GM12875 (cell line): ENCODE results near the gene GUCY1A2.

ENCODE experiments used
- H3K4me3 ChIP-seq: one replicate; pipeline ENCODE4 v1.5.1; 2011; ENCODE audit warnings: low read depth, low read length, control low read depth
- TF ChIP-seq, protein P1 (sequence below): IDR thresholded peaks from 2 replicates; pipeline ENCODE4 v1.5.1; 2011; ENCODE audit warnings: low read depth, mild to moderate bottlenecking, control low read depth, inconsistent platforms, low read length, moderate library complexity, borderline replicate concordance; ENCODE audit not compliant: insufficient read depth

Gene GUCY1A2

DNA sequence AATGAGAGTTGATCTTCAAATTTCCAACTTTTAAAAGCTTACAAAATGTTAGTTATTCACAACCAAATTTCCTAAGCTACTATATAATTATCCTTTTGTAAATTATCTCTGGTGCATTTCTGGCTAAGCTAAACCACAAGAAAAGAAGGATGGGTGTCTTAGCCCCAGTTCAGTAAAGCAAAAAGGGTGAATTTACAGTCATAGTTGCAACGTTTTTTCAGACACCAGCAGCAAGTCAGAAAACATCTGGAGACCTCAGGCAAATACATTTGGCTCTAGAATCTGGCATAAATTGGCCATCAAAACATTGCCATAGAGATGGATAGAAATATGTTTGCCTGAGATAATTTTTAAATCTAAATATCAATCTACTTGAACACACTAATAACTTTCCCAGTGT is 257.0 kb downstream of the GUCY1A2 start:
- TF ChIP-seq, protein P1, sequence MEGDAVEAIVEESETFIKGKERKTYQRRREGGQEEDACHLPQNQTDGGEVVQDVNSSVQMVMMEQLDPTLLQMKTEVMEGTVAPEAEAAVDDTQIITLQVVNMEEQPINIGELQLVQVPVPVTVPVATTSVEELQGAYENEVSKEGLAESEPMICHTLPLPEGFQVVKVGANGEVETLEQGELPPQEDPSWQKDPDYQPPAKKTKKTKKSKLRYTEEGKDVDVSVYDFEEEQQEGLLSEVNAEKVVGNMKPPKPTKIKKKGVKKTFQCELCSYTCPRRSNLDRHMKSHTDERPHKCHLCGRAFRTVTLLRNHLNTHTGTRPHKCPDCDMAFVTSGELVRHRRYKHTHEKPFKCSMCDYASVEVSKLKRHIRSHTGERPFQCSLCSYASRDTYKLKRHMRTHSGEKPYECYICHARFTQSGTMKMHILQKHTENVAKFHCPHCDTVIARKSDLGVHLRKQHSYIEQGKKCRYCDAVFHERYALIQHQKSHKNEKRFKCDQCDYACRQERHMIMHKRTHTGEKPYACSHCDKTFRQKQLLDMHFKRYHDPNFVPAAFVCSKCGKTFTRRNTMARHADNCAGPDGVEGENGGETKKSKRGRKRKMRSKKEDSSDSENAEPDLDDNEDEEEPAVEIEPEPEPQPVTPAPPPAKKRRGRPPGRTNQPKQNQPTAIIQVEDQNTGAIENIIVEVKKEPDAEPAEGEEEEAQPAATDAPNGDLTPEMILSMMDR = no peak
- H3K4me3 ChIP-seq = no peak overlapping the region

DNA sequence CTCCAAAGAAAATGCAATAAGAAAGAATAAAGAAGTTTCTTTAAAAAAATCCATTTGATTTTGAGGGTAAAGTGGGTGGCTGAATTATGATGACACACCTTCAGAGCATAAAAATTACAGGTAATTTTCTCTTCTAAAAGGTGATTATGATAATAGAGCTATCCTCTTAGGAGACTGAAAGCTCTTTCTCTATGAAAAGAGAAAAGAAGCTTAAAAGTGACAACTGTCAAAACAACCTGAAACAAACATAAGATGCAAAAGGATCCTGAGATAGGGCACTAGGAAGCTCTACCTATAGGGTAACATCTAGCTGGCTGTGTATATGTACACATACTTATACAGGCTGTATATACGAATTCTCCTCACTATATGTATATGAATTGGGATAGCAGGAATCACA is 270.2 kb downstream of the GUCY1A2 start:
- TF ChIP-seq, protein P1 = no peak
- H3K4me3 ChIP-seq = no peak overlapping the region

DNA sequence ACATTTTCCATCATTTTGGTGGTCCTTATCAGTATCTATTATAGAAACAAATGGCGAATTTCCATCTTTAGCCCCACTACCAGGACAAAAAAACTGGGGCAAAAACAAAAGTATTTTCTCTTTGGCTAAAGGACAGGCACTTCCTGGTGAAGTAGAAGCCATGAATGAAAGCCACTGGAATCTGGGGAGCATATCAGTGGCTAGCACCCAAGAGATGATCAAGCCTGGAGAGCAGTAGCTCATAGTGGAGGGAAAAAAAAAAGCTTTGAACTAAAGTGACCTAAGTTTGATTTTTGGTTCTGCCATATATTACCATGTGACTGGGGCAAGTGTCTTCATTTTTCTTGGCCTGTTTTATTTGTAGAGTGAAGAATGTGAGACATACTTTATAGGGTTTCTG is 272.3 kb downstream of the GUCY1A2 start:
- no peak overlapping the region for H3K4me3 ChIP-seq
- TF ChIP-seq, protein P1 = no peak

DNA sequence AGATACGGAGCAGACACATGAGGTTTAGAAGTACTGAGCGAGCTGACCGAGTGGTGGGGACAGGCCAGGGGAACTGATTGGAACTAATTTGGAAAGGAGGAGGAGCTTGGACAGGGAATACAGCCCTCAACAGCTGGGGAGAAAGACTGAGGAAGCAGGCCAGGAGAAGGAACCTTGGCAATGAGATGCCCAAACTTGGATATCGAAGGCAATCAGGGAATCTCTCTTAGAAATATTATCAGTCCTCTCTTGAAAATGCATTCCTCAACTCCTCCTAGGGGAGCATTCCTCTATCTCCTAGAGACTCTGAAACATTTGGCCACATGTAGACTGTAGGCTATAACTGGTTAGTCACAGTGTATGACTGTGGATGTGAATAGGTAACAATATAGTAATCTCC is 284.6 kb downstream of the GUCY1A2 start:
- no peak overlapping the region for H3K4me3 ChIP-seq
- TF ChIP-seq, protein P1 = no peak

DNA sequence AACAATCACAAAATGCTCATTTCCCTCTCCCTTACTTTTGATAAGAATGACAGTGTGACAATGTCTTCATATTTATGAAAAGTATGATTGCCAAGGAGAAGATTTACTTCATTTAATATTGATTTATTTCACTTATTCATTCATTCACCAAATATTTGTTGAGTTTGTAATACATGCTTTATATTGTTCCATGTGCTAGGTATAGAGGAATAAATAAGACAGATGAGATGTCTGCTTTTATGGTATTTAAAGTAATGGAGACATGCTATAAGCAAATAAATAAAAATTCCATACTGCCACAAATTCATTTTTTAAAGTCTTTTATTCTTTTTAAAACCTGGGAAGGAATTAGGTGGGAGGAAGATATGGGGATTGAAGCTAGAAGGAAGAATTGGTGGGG is 289.4 kb downstream of the GUCY1A2 start:
- H3K4me3 ChIP-seq = no peak overlapping the region
- TF ChIP-seq, protein P1 = no peak

DNA sequence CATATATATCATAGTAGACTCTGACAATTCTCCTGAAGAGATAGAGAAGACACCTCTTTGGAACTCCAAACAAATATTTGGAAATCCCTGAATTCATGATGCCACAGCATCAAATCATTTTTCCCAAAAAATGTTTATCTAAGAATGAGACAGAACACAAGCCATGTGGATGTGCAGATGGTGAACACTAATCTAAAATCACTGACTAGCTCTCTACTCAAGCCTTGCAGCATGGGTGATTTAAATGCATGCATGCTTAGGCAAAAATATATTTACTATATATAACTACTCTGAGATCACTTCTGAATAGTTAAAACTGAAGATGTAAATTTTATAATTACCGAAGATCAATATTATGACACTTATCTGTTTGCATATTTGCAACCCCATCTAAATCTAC is 289.9 kb downstream of the GUCY1A2 start:
- TF ChIP-seq, protein P1 = no peak
- no peak overlapping the region for H3K4me3 ChIP-seq

DNA sequence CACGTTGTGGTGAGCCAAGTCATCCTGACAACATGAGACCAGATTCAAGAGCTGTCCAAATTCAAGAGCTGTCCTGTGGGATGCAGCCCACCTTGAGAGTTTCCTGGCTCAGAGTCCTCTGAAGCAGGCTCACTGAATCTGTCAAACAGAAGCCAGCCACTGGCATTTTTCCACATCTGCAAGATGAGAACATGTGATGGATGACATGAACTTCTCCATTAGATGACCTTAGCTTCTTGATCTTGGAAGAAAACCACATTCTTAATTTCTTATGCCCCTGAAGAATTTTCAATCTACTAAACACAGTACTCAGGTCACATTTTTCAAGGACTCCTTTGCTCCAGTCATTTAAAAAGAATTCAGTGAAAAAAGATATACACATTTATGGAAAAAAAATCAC is 291.0 kb downstream of the GUCY1A2 start:
- TF ChIP-seq, protein P1 = no peak
- no peak overlapping the region for H3K4me3 ChIP-seq
